Measurements from ENCODE around the gene HOXB4. TPM values are rescaled to one million over a fixed set of nuclear protein-coding genes. Genes with fewer than 3 reads are reported as not detected.

HOXB4 gene
- polyA plus RNA-seq, 2 donors = 1.8 to 4.2 TPM

GRCh38 chr17:48549914-48550501 is 28.1 kb downstream of the HOXB4 start:
- Histone ChIP-seq H3K27me3 (ENCODE audit: control insufficient read depth in 1 of 2, insufficient read depth in 2 of 2, low read length in 2 of 2) (no peaks in the 10 kb centered on the region), H3K9me3 (ENCODE audit: control insufficient read depth in 2 of 2, insufficient read depth in 1 of 2, low read depth in 1 of 2, low read length in 1 of 2) (no peaks in the 10 kb centered on the region), H3K4me1 (ENCODE audit: control insufficient read depth in 2 of 2, insufficient read depth in 2 of 2, low read length in 1 of 2) (peaks cover 0 to 3% of the 10 kb centered on the region in 2 donors), H3K27ac (ENCODE audit: low read depth in 2 of 2, low read length in 1 of 2) (peak overlapping the region; percentile 55 to 64), H3K4me3 (ENCODE audit: low read depth in 1 of 2, low read length in 2 of 2) (peak overlapping the region in 1 of 2 donors; percentile 22), H3K36me3 (ENCODE audit: control insufficient read depth in 2 of 2, insufficient read depth in 2 of 2, low read length in 1 of 2) (peaks cover 0 to 6% of the 10 kb centered on the region in 2 donors)
- 62 to 66% methylated on average over 18 of the region's 18 CpGs for WGBS, 2 donors

- H3K36me3 ChIP-seq (ENCODE audit: control insufficient read depth in 2 of 2, insufficient read depth in 2 of 2, low read length in 1 of 2) = peaks cover 0 to 6% of the 10 kb centered on the region in 2 donors
- H3K4me3 ChIP-seq (ENCODE audit: low read depth in 1 of 2, low read length in 2 of 2) = no peak overlapping the region
- H3K27ac ChIP-seq (ENCODE audit: low read depth in 2 of 2, low read length in 1 of 2) = peak overlapping the region; percentile 20 to 54
- peaks cover 0 to 3% of the 10 kb centered on the region in 2 donors for H3K4me1 ChIP-seq (ENCODE audit: control insufficient read depth in 2 of 2, insufficient read depth in 2 of 2, low read length in 1 of 2)
- 43 to 56% methylated on average over 3 of the region's 3 CpGs for whole genome bisulfite sequencing, 2 donors
- no peaks in the 10 kb centered on the region for H3K9me3 ChIP-seq (ENCODE audit: control insufficient read depth in 2 of 2, insufficient read depth in 1 of 2, low read depth in 1 of 2, low read length in 1 of 2)
- no peaks in the 10 kb centered on the region for H3K27me3 ChIP-seq (ENCODE audit: control insufficient read depth in 1 of 2, insufficient read depth in 2 of 2, low read length in 2 of 2)
Observed at GRCh38 chr17:48549281-48549630, 28.9 kb downstream of the HOXB4 start.

- Histone ChIP-seq H3K27ac (ENCODE audit: low read depth in 2 of 2, low read length in 1 of 2) (peak overlapping the region; percentile 85 to 88), H3K36me3 (ENCODE audit: control insufficient read depth in 2 of 2, insufficient read depth in 2 of 2, low read length in 1 of 2) (peaks cover 0 to 6% of the 10 kb centered on the region in 2 donors), H3K4me1 (ENCODE audit: control insufficient read depth in 2 of 2, insufficient read depth in 2 of 2, low read length in 1 of 2) (peaks cover 0 to 3% of the 10 kb centered on the region in 2 donors), H3K27me3 (ENCODE audit: control insufficient read depth in 1 of 2, insufficient read depth in 2 of 2, low read length in 2 of 2) (no peaks in the 10 kb centered on the region), H3K4me3 (ENCODE audit: low read depth in 1 of 2, low read length in 2 of 2) (peak overlapping the region in 1 of 2 donors; percentile 17), H3K9me3 (ENCODE audit: control insufficient read depth in 2 of 2, insufficient read depth in 1 of 2, low read depth in 1 of 2, low read length in 1 of 2) (no peaks in the 10 kb centered on the region)
- WGBS, 2 donors = 38 to 52% methylated on average over 6 of the region's 6 CpGs
Observed at GRCh38 chr17:48548523-48549280, 29.4 kb downstream of the HOXB4 start.

DNA sequence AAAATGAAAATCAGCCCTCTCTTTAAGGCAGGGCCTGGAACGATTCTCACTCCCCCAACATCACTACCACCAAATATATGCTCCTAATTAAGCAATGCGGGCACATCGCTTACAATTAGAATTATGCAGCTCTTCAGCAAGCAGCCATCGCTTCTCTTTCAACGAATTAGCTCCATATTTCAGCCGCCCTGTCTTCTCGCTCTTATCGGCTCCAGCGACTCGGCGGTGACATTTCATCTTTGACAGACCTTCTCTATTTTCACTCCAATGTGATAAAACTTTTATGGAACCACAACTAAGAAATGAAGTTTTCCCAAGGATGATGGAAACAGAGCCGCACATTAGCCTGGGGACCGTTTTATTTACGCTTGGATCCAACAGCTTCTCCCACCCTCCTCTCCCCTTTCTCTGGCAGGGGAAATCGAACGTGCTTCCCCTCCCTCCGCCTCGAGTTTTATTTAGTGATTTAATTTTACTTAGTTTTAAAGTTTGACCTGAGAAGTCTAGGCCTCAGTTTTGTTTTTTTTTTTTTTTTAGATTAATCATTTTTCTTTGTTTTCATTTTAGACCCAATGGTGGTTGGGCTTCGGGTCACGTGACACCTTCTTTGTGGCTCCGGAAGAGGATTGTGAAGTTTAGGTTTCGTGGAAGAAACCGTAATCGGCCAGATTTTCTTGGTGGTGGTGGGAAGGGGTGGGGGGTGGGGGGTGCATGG is 30.2 kb downstream of the HOXB4 start:
- Histone ChIP-seq H3K27ac (ENCODE audit: low read depth in 2 of 2, low read length in 1 of 2) (peak overlapping the region; percentile 87 to 88), H3K27me3 (ENCODE audit: control insufficient read depth in 1 of 2, insufficient read depth in 2 of 2, low read length in 2 of 2) (no peaks in the 10 kb centered on the region), H3K4me3 (ENCODE audit: low read depth in 1 of 2, low read length in 2 of 2) (peak overlapping the region in 1 of 2 donors; percentile 17), H3K36me3 (ENCODE audit: control insufficient read depth in 2 of 2, insufficient read depth in 2 of 2, low read length in 1 of 2) (peaks cover 0 to 6% of the 10 kb centered on the region in 2 donors), H3K9me3 (ENCODE audit: control insufficient read depth in 2 of 2, insufficient read depth in 1 of 2, low read depth in 1 of 2, low read length in 1 of 2) (no peaks in the 10 kb centered on the region), H3K4me1 (ENCODE audit: control insufficient read depth in 2 of 2, insufficient read depth in 2 of 2, low read length in 1 of 2) (peaks cover 0 to 3% of the 10 kb centered on the region in 2 donors)
- 32 to 33% methylated on average over 24 of the region's 24 CpGs for WGBS, 2 donors

- Histone ChIP-seq H3K36me3 (ENCODE audit: control insufficient read depth in 2 of 2, insufficient read depth in 2 of 2, low read length in 1 of 2) (peaks cover 0 to 6% of the 10 kb centered on the region in 2 donors), H3K4me3 (ENCODE audit: low read depth in 1 of 2, low read length in 2 of 2) (peak overlapping the region in 1 of 2 donors; percentile 17), H3K4me1 (ENCODE audit: control insufficient read depth in 2 of 2, insufficient read depth in 2 of 2, low read length in 1 of 2) (peaks cover 0 to 2% of the 10 kb centered on the region in 2 donors), H3K9me3 (ENCODE audit: control insufficient read depth in 2 of 2, insufficient read depth in 1 of 2, low read depth in 1 of 2, low read length in 1 of 2) (no peaks in the 10 kb centered on the region), H3K27ac (ENCODE audit: low read depth in 2 of 2, low read length in 1 of 2) (peak overlapping the region; percentile 88 to 90), H3K27me3 (ENCODE audit: control insufficient read depth in 1 of 2, insufficient read depth in 2 of 2, low read length in 2 of 2) (no peaks in the 10 kb centered on the region)
- WGBS, 2 donors = 22 to 37% methylated on average over 10 of the region's 10 CpGs
Observed at GRCh38 chr17:48546924-48547807, 31.0 kb downstream of the HOXB4 start.

DNA sequence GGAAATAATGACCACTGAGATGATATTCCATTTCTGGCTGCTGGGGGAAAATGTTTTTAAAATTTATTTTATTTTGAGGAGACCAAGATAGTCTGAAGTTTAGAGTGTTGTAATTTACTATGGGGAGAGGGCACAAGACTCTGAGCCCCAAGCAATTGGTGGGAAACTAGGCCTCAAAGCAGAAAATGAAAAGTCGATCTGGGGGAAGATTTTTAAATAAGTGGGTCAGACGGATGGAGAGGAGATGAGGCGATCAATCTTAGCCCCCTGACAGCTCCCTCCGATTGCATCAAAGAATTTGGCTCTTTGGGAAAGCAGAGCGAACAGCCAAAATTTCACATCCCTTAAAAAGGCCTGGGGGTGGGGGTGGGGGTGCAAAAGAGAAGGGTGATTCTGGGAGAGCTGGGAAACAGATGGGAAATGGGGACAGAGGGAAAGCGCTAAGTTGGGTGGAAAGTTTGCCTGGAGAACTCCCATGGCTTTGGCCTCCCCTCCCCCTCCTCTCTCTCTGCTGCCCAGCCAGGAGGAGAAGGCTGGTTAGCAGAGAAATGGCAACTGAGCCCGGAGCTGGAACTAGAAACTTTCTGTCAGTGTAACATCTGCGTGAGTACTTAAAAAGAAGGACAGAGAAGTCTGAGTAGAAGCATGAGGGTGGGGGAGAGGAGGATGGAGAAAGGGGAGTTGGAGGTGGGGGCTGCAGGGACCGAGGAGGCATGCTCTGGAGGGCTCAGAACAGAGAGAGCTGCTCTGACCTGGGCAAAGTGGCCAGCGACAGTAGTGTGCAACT is 31.8 kb downstream of the HOXB4 start:
- no peaks in the 10 kb centered on the region for H3K4me1 ChIP-seq (ENCODE audit: control insufficient read depth in 2 of 2, insufficient read depth in 2 of 2, low read length in 1 of 2)
- peaks cover 0 to 6% of the 10 kb centered on the region in 2 donors for H3K36me3 ChIP-seq (ENCODE audit: control insufficient read depth in 2 of 2, insufficient read depth in 2 of 2, low read length in 1 of 2)
- no peaks in the 10 kb centered on the region for H3K27me3 ChIP-seq (ENCODE audit: control insufficient read depth in 1 of 2, insufficient read depth in 2 of 2, low read length in 2 of 2)
- WGBS, 2 donors = 31 to 38% methylated on average over 10 of the region's 10 CpGs
- H3K4me3 ChIP-seq (ENCODE audit: low read depth in 1 of 2, low read length in 2 of 2) = peak overlapping the region in 1 of 2 donors; percentile 17
- H3K27ac ChIP-seq (ENCODE audit: low read depth in 2 of 2, low read length in 1 of 2) = peak overlapping the region; percentile 88 to 90
- H3K9me3 ChIP-seq (ENCODE audit: control insufficient read depth in 2 of 2, insufficient read depth in 1 of 2, low read depth in 1 of 2, low read length in 1 of 2) = no peaks in the 10 kb centered on the region

- no peaks in the 10 kb centered on the region for H3K4me1 ChIP-seq (ENCODE audit: control insufficient read depth in 2 of 2, insufficient read depth in 2 of 2, low read length in 1 of 2)
- peak overlapping the region; percentile 72 to 96 for H3K27ac ChIP-seq (ENCODE audit: low read depth in 2 of 2, low read length in 1 of 2)
Observed at GRCh38 chr17:48545539-48545938, 32.6 kb downstream of the HOXB4 start.

DNA sequence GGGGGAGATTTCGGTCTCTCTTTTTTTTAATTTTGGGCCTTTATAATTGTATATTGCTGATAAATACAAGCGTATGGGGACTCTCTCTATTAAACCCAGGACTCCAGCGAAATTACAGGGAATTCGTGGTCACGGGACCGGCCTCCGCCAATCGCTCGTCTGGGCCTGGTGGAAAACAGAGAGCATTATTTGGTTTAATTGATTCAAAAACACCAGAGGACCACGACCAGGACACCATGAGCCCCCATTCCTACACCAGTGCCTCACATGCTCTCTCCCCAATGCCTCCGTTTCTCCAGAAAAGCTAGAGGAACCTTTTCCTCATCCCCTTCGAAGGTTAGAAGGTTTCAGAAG is 33.2 kb downstream of the HOXB4 start, which contains the start of gene HOXB2:
Gene HOXB2 (minus strand): TSS at position 88 of the 354 bp plus-strand sequence. CDS start 198 bp downstream, outside the sequence.
- Histone ChIP-seq H3K4me3 (ENCODE audit: low read depth in 1 of 2, low read length in 2 of 2) (peak within 1 kb of the TSS; percentile 77 to 83), H3K9me3 (ENCODE audit: control insufficient read depth in 2 of 2, insufficient read depth in 1 of 2, low read depth in 1 of 2, low read length in 1 of 2) (no peaks in the 10 kb centered on the region), H3K27ac (ENCODE audit: low read depth in 2 of 2, low read length in 1 of 2) (peak within 1 kb of the TSS; percentile 91 to 96), H3K27me3 (ENCODE audit: control insufficient read depth in 1 of 2, insufficient read depth in 2 of 2, low read length in 2 of 2) (no peaks in the 10 kb centered on the region), H3K36me3 (ENCODE audit: control insufficient read depth in 2 of 2, insufficient read depth in 2 of 2, low read length in 1 of 2) (no peaks in the 10 kb centered on the region), H3K4me1 (ENCODE audit: control insufficient read depth in 2 of 2, insufficient read depth in 2 of 2, low read length in 1 of 2) (no peaks in the 10 kb centered on the region)
- WGBS, 2 donors = 35 to 48% methylated on average over 12 of the region's 12 CpGs

More at GRCh38 chr17:48545539-48545938, 32.6 kb downstream of the HOXB4 start:
- H3K27me3 ChIP-seq (ENCODE audit: control insufficient read depth in 1 of 2, insufficient read depth in 2 of 2, low read length in 2 of 2) = no peaks in the 10 kb centered on the region
- H3K36me3 ChIP-seq (ENCODE audit: control insufficient read depth in 2 of 2, insufficient read depth in 2 of 2, low read length in 1 of 2) = peaks cover 0 to 3% of the 10 kb centered on the region in 2 donors
- no peak overlapping the region for H3K4me3 ChIP-seq (ENCODE audit: low read depth in 1 of 2, low read length in 2 of 2)
- no peaks in the 10 kb centered on the region for H3K9me3 ChIP-seq (ENCODE audit: control insufficient read depth in 2 of 2, insufficient read depth in 1 of 2, low read depth in 1 of 2, low read length in 1 of 2)
- 89 to 94% methylated on average over 1 of the region's 1 CpG for WGBS, 2 donors

Data from esophagus (tissue), 2 donors.